Caco-2 (cell line): Measurements from ENCODE around the gene NECTIN2. TPM values are rescaled to one million over a fixed set of nuclear protein-coding genes. Genes with fewer than 3 reads are reported as not detected.

Source experiments
- BruUV-seq: library from RNA; stranded (reverse); fragments of 400-500 nt; replicated peaks from 2 replicates; lab custom pipeline; 2021; lab: Mats Ljungman, UMichigan
- CTCF ChIA-PET: fragments of 300-600 bp; sonication (Branson Sonifier 250); formaldehyde crosslinking; loops from one replicate; lab custom pipeline; 2022; ENCODE audit warnings: antibody characterized with exemption; lab: Charles Lee
- POLR2A ChIA-PET: fragments of 300-600 bp; sonication (Branson Sonifier 250); formaldehyde crosslinking; loops from one replicate; lab custom pipeline; 2022; ENCODE audit warnings: antibody characterized with exemption; lab: Charles Lee
- DNase-seq, 2 experiments: peaks; one replicate each; pipeline versions ENCODE4 v3.0.0 to v3.0.0-alpha.2; 2020 to 2022
- H3K27me3 ChIP-seq: replicated peaks from 2 replicates; pipeline ENCODE4 v1.6.0; 2011; ENCODE audit warnings: low read length; ENCODE audit not compliant: control insufficient read depth, insufficient read depth
- H3K36me3 ChIP-seq: 2 replicates; pipeline ENCODE4 v1.5.1; 2011; ENCODE audit warnings: low read length; ENCODE audit not compliant: control insufficient read depth, insufficient read depth
- H3K4me1 ChIP-seq: fragments of 250-450 bp; sonication (Bioruptor Pico); 2 replicates; pipeline ENCODE4 v1.5.1; 2020; ENCODE audit warnings: mild to moderate bottlenecking
- H3K4me3 ChIP-seq: 2 replicates; pipeline ENCODE4 v1.5.1; 2011; ENCODE audit warnings: low read depth, mild to moderate bottlenecking, control low read depth, low read length
- H3K9me3 ChIP-seq: fragments of 250-450 bp; sonication (Bioruptor Pico); 2 replicates; pipeline ENCODE4 v1.5.1; 2020; ENCODE audit warnings: mild to moderate bottlenecking, moderate library complexity
- H3K27ac Mint-ChIP-seq: one replicate; pipeline ENCODE4 v1.8.0; 2022; ENCODE audit warnings: mixed read lengths; ENCODE audit not compliant: unreplicated experiment
- H3K27me3 Mint-ChIP-seq: one replicate; pipeline ENCODE4 v1.8.0; 2022; ENCODE audit warnings: mixed read lengths; ENCODE audit not compliant: insufficient read depth, unreplicated experiment
- H3K36me3 Mint-ChIP-seq: one replicate; pipeline ENCODE4 v1.8.0; 2022; ENCODE audit warnings: mild to moderate bottlenecking, mixed read lengths; ENCODE audit not compliant: insufficient read depth, unreplicated experiment
- H3K4me1 Mint-ChIP-seq: one replicate; pipeline ENCODE4 v1.8.0; 2022; ENCODE audit warnings: low read depth, mixed read lengths; ENCODE audit not compliant: unreplicated experiment
- H3K4me3 Mint-ChIP-seq: one replicate; pipeline ENCODE4 v1.8.0; 2022; ENCODE audit warnings: mild to moderate bottlenecking, moderate library complexity, mixed read lengths; ENCODE audit not compliant: unreplicated experiment
- H3K9me3 Mint-ChIP-seq: one replicate; pipeline ENCODE4 v1.8.0; 2022; ENCODE audit warnings: mixed read lengths; ENCODE audit not compliant: unreplicated experiment
- intact Hi-C: fragments of 100-400 bp; cut with micrococcal nuclease; formaldehyde crosslinking; loops from one replicate; pipeline ENCODE4 v1.10.0; 2022; ENCODE audit not compliant: unreplicated experiment
- total RNA-seq: library from RNA; stranded (reverse); gene quantifications from 2 replicates; pipeline ENCODE4 v1.2.3, GENCODE V29; 2022
- TF ChIP-seq, protein P1 (sequence below), 2 experiments: fragments of 200-600 bp in 1 of 2; IDR thresholded peaks; 1 replicate in 1 of 2; 2 replicates in 1 of 2; pipeline versions ENCODE4 v1.5.1 to v1.8.0; 2011 to 2022; ENCODE audit warnings: antibody characterized with exemption in 1 of 2, control low read depth in 1 of 2, inconsistent platforms in 1 of 2, low read depth in 1 of 2, low read length in 1 of 2, mild to moderate bottlenecking in 1 of 2, moderate library complexity in 1 of 2; ENCODE audit not compliant: insufficient read depth in 1 of 2, severe bottlenecking in 1 of 2, unreplicated experiment in 1 of 2

Gene NECTIN2
- total RNA-seq, 1 experiment from 2014 or later, result 258 TPM

DNA sequence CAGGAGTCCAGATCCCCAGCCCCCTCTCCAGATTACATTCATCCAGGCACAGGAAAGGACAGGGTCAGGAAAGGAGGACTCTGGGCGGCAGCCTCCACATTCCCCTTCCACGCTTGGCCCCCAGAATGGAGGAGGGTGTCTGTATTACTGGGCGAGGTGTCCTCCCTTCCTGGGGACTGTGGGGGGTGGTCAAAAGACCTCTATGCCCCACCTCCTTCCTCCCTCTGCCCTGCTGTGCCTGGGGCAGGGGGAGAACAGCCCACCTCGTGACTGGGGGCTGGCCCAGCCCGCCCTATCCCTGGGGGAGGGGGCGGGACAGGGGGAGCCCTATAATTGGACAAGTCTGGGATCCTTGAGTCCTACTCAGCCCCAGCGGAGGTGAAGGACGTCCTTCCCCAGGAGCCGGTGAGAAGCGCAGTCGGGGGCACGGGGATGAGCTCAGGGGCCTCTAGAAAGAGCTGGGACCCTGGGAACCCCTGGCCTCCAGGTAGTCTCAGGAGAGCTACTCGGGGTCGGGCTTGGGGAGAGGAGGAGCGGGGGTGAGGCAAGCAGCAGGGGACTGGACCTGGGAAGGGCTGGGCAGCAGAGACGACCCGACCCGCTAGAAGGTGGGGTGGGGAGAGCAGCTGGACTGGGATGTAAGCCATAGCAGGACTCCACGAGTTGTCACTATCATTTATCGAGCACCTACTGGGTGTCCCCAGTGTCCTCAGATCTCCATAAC lies 59.5 kb downstream of the NECTIN2 start, which contains the start of gene APOE:
Gene APOE, plus strand, starts transcription at position 360 of the 724 bp plus-strand sequence. CDS start 829 bp downstream, outside the sequence.
- peak within 1 kb of the TSS; percentile 84 for H3K4me3 Mint-ChIP-seq
- H3K27ac Mint-ChIP-seq, result peak within 1 kb of the TSS; percentile 98
- no peaks in the 10 kb centered on the region for H3K9me3 Mint-ChIP-seq
- TSS peak; percentile 67 for BruUV-seq
- peaks cover 30% of the 10 kb centered on the region for H3K4me1 ChIP-seq
- H3K4me1 Mint-ChIP-seq, result peaks cover 28% of the 10 kb centered on the region
- H3K27me3 ChIP-seq, result no peaks in the 10 kb centered on the region
- no peaks in the 10 kb centered on the region for H3K27me3 Mint-ChIP-seq
- peak within 1 kb of the TSS; percentile 96 for H3K4me3 ChIP-seq
- no peaks in the 10 kb centered on the region for H3K9me3 ChIP-seq
- peak; percentile 88 to 89 for DNase-seq
- CTCF ChIA-PET, result interaction anchor here (0.6 to 2.1 kb wide), 15 partner anchors 11 to 801 kb away, joined by 3 to 18 read pairs (median 4); partner anchors contain the start of genes CLPTM1, NECTIN2 and TOMM40
- intact Hi-C loops, result loop anchor here (1.0 to 10.0 kb wide), 5 partner anchors 9 to 169 kb away; partner anchors contain the start of genes APOC1, GEMIN7, RELB and ZNF296
- H3K36me3 Mint-ChIP-seq, result peaks cover 99% of the 10 kb centered on the region
- POLR2A ChIA-PET, result interaction anchor here (0.6 to 2.7 kb wide), 13 partner anchors 10 to 210 kb away, joined by 3 to 24 read pairs (median 4); partner anchors contain the start of genes APOC1 and TOMM40
- TF ChIP-seq, protein P1, sequence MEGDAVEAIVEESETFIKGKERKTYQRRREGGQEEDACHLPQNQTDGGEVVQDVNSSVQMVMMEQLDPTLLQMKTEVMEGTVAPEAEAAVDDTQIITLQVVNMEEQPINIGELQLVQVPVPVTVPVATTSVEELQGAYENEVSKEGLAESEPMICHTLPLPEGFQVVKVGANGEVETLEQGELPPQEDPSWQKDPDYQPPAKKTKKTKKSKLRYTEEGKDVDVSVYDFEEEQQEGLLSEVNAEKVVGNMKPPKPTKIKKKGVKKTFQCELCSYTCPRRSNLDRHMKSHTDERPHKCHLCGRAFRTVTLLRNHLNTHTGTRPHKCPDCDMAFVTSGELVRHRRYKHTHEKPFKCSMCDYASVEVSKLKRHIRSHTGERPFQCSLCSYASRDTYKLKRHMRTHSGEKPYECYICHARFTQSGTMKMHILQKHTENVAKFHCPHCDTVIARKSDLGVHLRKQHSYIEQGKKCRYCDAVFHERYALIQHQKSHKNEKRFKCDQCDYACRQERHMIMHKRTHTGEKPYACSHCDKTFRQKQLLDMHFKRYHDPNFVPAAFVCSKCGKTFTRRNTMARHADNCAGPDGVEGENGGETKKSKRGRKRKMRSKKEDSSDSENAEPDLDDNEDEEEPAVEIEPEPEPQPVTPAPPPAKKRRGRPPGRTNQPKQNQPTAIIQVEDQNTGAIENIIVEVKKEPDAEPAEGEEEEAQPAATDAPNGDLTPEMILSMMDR (IDR thresholded peaks at IDR 0.05; ENCODE audit: insufficient read depth in 1 of 2, low read depth in 1 of 2, low read length in 1 of 2, severe bottlenecking in 1 of 2, unreplicated experiment in 1 of 2), result no peak
- peaks cover 8% of the 10 kb centered on the region for H3K36me3 ChIP-seq

GRCh38 chr19:44907613-44908012 lies 61.5 kb downstream of the NECTIN2 start:
- peak overlapping the region; percentile 84 for H3K4me3 Mint-ChIP-seq
- H3K4me1 Mint-ChIP-seq, result peaks cover 37% of the 10 kb centered on the region
- Histone ChIP-seq H3K9me3 (no peaks in the 10 kb centered on the region), H3K36me3 (peaks cover 8% of the 10 kb centered on the region), H3K4me1 (peaks cover 37% of the 10 kb centered on the region), H3K27me3 (no peaks in the 10 kb centered on the region), H3K4me3 (no peak overlapping the region)
- TF ChIP-seq, protein P1 (IDR thresholded peaks at IDR 0.05; ENCODE audit: insufficient read depth in 1 of 2, low read depth in 1 of 2, low read length in 1 of 2, severe bottlenecking in 1 of 2, unreplicated experiment in 1 of 2), result no peak
- no peak overlapping the region for H3K27ac Mint-ChIP-seq
- no peak for DNase-seq
- intact Hi-C loops, result loop anchor here (10.0 kb wide), 2 partner anchors 97 to 167 kb away; partner anchors contain the start of genes GEMIN7, RELB and ZNF296
- no peaks in the 10 kb centered on the region for H3K27me3 Mint-ChIP-seq
- H3K36me3 Mint-ChIP-seq, result peaks cover 96% of the 10 kb centered on the region
- no peaks in the 10 kb centered on the region for H3K9me3 Mint-ChIP-seq
- no TSS peak for BruUV-seq
- ChIA-PET POLR2A (no interaction called here), CTCF (interaction anchor here (0.6 to 1.0 kb wide), 3 partner anchors 11 to 45 kb away, joined by 3 to 5 read pairs (median 3); no protein-coding TSS in a partner anchor)

DNA sequence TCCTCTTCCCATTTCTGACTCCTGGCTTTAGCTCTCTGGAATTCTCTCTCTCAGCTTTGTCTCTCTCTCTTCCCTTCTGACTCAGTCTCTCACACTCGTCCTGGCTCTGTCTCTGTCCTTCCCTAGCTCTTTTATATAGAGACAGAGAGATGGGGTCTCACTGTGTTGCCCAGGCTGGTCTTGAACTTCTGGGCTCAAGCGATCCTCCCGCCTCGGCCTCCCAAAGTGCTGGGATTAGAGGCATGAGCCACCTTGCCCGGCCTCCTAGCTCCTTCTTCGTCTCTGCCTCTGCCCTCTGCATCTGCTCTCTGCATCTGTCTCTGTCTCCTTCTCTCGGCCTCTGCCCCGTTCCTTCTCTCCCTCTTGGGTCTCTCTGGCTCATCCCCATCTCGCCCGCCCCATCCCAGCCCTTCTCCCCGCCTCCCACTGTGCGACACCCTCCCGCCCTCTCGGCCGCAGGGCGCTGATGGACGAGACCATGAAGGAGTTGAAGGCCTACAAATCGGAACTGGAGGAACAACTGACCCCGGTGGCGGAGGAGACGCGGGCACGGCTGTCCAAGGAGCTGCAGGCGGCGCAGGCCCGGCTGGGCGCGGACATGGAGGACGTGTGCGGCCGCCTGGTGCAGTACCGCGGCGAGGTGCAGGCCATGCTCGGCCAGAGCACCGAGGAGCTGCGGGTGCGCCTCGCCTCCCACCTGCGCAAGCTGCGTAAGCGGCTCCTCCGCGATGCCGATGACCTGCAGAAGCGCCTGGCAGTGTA lies 62.2 kb downstream of the NECTIN2 start:
- Histone ChIP-seq H3K27me3 (no peaks in the 10 kb centered on the region), H3K4me1 (peaks cover 37% of the 10 kb centered on the region), H3K4me3 (no peak overlapping the region), H3K36me3 (peaks cover 8% of the 10 kb centered on the region), H3K9me3 (no peaks in the 10 kb centered on the region)
- H3K36me3 Mint-ChIP-seq, result peaks cover 95% of the 10 kb centered on the region
- TF ChIP-seq, protein P1 (IDR thresholded peaks at IDR 0.05; ENCODE audit: insufficient read depth in 1 of 2, low read depth in 1 of 2, low read length in 1 of 2, severe bottlenecking in 1 of 2, unreplicated experiment in 1 of 2), result no peak
- peaks cover 43% of the 10 kb centered on the region for H3K4me1 Mint-ChIP-seq
- DNase-seq, result no peak
- peak overlapping the region; percentile 84 for H3K4me3 Mint-ChIP-seq
- ChIA-PET CTCF (interaction anchor here (0.6 to 1.0 kb wide), 3 partner anchors 11 to 44 kb away, joined by 3 to 5 read pairs (median 3); no protein-coding TSS in a partner anchor), POLR2A (no interaction called here)
- no peak overlapping the region for H3K27ac Mint-ChIP-seq
- H3K27me3 Mint-ChIP-seq, result no peaks in the 10 kb centered on the region
- BruUV-seq, result no TSS peak
- H3K9me3 Mint-ChIP-seq, result no peaks in the 10 kb centered on the region
- intact Hi-C loops, result loop anchor here (10.0 kb wide), 2 partner anchors 97 to 167 kb away; partner anchors contain the start of genes GEMIN7, RELB and ZNF296
